Measurements from ENCODE around the gene CD248. TPM values are rescaled to one million over a fixed set of nuclear protein-coding genes. Genes with fewer than 3 reads are reported as not detected.
"Not testable (repeated sequence)": the region's sequence is repeated elsewhere in the genome, so short reads cannot be mapped to it uniquely, and the experiment has no call there.

The CD248 gene
- total RNA-seq, 2 donors from 2014 or later, result 43.8 to 54.3 TPM

- ATAC-seq, result peak; percentile 84 to 86
- DNase-seq, result peak; percentile 99
- intact Hi-C loops (cut with DNase I), result loop anchor here in 1 of 2 donors (10.0 kb wide), 1 partner anchor 58 kb away; no protein-coding TSS in a partner anchor
Observed at GRCh38 chr11:66282468-66283455, 34.1 kb downstream of the CD248 start.

GRCh38 chr11:66281776-66282467 lies 34.9 kb downstream of the CD248 start:
- intact Hi-C loops (cut with DNase I), result loop anchor here in 1 of 2 donors (10.0 kb wide), 1 partner anchor 57 kb away; no protein-coding TSS in a partner anchor
- ATAC-seq, result no peak
- DNase-seq, result no peak

- intact Hi-C loops (cut with DNase I), result loop anchor here in 1 of 2 donors (10.0 kb wide), 1 partner anchor 56 kb away; no protein-coding TSS in a partner anchor
- DNase-seq (no peak), ATAC-seq (no peak)
Observed at GRCh38 chr11:66281001-66281400, 35.8 kb downstream of the CD248 start.

GRCh38 chr11:66280428-66280827 lies 36.4 kb downstream of the CD248 start:
- DNase-seq, result no peak
- intact Hi-C loops (cut with DNase I), result loop anchor here in 1 of 2 donors (10.0 kb wide), 1 partner anchor 56 kb away; no protein-coding TSS in a partner anchor
- no peak for ATAC-seq

GRCh38 chr11:66279092-66279734 lies 37.6 kb downstream of the CD248 start:
- no peak for DNase-seq
- intact Hi-C loops (cut with DNase I), result no loop called here
- ATAC-seq, result no peak

GRCh38 chr11:66278363-66279091 lies 38.3 kb downstream of the CD248 start:
- DNase-seq (no peak), ATAC-seq (no peak)
- intact Hi-C loops (cut with DNase I), result no loop called here

- peak; percentile 14 to 51 for ATAC-seq
- intact Hi-C loops (cut with DNase I), result no loop called here
- DNase-seq, result no peak
Observed at GRCh38 chr11:66277471-66278362, 39.1 kb downstream of the CD248 start, which contains the start of gene CNIH2. TSS of gene CNIH2 (plus strand) at chr11:66278175. CDS start at chr11:66278457, 282 bp downstream.

- DNase-seq; intact Hi-C loops (cut with DNase I); ATAC-seq: not testable (repeated sequence)
Observed at GRCh38 chr11:66277064-66277463, 39.8 kb downstream of the CD248 start.

- DNase-seq; intact Hi-C loops (cut with DNase I); ATAC-seq: not testable (repeated sequence)
Observed at GRCh38 chr11:66276619-66277018, 40.2 kb downstream of the CD248 start.

- DNase-seq (no peak), ATAC-seq (no peak)
- intact Hi-C loops (cut with DNase I), result no loop called here
Observed at GRCh38 chr11:66275984-66276612, 40.7 kb downstream of the CD248 start.

GRCh38 chr11:66275396-66275795 lies 41.4 kb downstream of the CD248 start:
- intact Hi-C loops (cut with DNase I), result no loop called here
- ATAC-seq, result no peak
- DNase-seq, result no peak

- DNase-seq (no peak), ATAC-seq (no peak)
- intact Hi-C loops (cut with DNase I), result no loop called here
Observed at GRCh38 chr11:66274219-66274618, 42.6 kb downstream of the CD248 start.

GRCh38 chr11:66272596-66272995 lies 44.2 kb downstream of the CD248 start:
- intact Hi-C loops (cut with DNase I), result no loop called here
- DNase-seq, result no peak
- no peak for ATAC-seq

GRCh38 chr11:66271816-66272215 lies 45.0 kb downstream of the CD248 start:
- intact Hi-C loops (cut with DNase I), result no loop called here
- ATAC-seq (no peak), DNase-seq (no peak)

GRCh38 chr11:66268952-66269905 lies 47.6 kb downstream of the CD248 start:
- intact Hi-C loops (cut with DNase I), result no loop called here
- no peak for DNase-seq
- no peak for ATAC-seq

Measured in left cardiac atrium (tissue), 4 donors.